T-helper 1 cell treated with Interleukin-12 subunit alpha and Interleukin-12 subunit beta and Interleukin-4 antibody, amounts not matched to agents 30 μg/mL and 1 μg/mL, for 36 hours (primary cell): ENCODE results near the gene GPT2.

Source experiments
- H3K27ac Mint-ChIP-seq: one replicate; pipeline ENCODE4 v1.8.0; 2021; ENCODE audit warnings: mild to moderate bottlenecking, mixed read lengths
- H3K27me3 Mint-ChIP-seq: one replicate; pipeline ENCODE4 v1.8.0; 2021; ENCODE audit warnings: low read depth, mixed read lengths
- H3K36me3 Mint-ChIP-seq: one replicate; pipeline ENCODE4 v1.8.0; 2021; ENCODE audit warnings: low read depth, mixed read lengths
- H3K4me1 Mint-ChIP-seq: one replicate; pipeline ENCODE4 v1.8.0; 2021; ENCODE audit warnings: low read depth, mixed read lengths
- H3K4me3 Mint-ChIP-seq: one replicate; pipeline ENCODE4 v1.8.0; 2021; ENCODE audit warnings: mild to moderate bottlenecking, moderate library complexity, mixed read lengths
- H3K9me3 Mint-ChIP-seq: one replicate; pipeline ENCODE4 v1.8.0; 2021; ENCODE audit warnings: mixed read lengths

The GPT2 gene

DNA sequence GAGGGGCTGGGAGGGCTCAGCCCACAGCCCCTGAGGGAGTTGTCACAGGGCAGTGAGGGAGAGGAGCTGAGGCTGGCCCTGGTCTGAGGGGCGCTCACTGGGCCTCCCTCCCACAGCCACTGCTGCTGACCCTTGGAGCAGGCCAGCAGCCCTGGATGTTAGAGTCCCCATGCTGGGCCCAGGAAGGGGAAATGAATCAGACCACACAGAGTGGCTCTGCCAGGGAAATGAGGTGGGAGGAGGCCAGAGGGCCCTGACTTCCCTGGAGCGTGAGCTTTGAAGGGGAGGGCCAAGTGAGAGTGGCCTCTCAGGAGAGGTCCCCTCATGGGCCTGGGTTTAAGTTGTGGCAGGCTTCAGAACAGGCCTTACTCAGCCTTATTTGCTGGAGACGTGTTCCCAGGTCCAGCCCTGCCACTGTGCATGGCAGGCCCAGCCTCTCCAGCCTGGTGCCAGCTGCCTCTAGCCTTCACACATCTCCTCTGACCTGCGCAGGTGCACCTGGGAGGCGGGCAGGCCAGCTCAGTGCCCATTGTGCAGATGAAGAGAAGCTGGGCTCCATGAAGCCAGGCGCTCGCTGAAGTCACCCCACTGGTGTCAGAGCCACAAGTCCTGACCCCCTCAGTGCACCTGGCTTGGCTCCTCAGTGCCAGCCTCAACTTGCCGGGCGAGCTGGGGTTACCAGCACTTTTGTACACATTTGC is 15.4 kb downstream of the GPT2 start:
- H3K27ac Mint-ChIP-seq: no peak overlapping the region
- no peaks in the 10 kb centered on the region for H3K27me3 Mint-ChIP-seq
- no peaks in the 10 kb centered on the region for H3K4me1 Mint-ChIP-seq
- H3K4me3 Mint-ChIP-seq: no peak overlapping the region
- no peaks in the 10 kb centered on the region for H3K9me3 Mint-ChIP-seq
- no peaks in the 10 kb centered on the region for H3K36me3 Mint-ChIP-seq

DNA sequence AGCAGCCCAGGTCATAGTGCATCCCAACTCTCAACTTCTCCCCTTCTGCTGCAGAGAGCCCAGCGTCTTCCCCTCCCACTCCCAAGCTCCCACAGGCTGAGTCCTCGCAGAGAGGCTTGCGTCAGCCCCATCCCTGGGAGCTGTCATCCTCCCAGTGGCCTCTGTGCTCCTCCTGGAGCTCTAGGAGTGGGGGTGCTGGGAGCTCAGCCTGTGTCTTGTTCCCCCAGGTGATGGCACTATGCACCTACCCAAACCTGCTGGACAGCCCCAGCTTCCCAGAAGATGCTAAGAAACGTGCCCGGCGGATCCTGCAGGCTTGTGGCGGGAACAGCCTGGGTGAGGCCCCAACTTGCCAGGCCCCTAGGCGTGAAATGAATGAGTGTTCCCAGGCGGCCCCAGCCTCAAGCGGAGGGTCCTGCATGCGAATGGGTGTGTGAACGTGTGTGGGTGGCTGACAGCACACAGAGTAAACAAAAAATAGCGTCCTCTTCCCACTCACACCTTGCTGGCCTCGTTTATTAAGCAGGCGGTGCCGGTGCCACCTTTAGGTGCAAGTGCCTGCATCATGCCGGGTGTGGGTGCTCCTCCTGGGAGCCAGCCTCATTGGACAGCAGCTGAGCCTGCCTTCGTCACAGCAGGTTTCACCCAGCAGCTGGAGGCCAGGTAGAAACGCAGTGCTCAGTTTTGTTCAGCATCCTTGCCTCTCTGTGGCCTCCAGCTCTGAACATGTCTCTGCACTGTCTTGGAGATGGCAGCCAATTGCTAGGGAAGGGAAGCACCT is 16.5 kb downstream of the GPT2 start:
- H3K27ac Mint-ChIP-seq: no peak overlapping the region
- no peaks in the 10 kb centered on the region for H3K4me1 Mint-ChIP-seq
- no peak overlapping the region for H3K4me3 Mint-ChIP-seq
- no peaks in the 10 kb centered on the region for H3K9me3 Mint-ChIP-seq
- H3K36me3 Mint-ChIP-seq: no peaks in the 10 kb centered on the region
- no peaks in the 10 kb centered on the region for H3K27me3 Mint-ChIP-seq

DNA sequence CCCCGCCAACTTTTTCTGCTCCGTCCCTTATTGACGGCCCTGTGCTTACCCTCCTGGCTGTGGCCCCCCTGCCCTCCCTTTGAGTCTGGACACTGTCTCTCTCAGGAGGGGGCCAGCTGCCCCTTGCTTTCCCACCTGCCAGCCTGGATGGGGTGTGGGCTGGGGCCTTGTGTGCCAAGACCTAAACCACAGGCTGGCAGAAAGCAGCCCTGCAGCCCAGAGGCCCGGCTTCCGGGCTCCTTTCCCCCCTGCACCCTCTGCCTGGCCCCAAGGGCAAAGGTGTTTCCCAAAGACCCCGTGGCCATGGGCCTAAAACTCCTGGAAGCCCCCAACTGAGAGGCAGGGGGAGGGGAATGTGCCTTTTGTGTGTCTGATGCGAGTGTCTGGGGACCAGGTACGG is 17.5 kb downstream of the GPT2 start:
- H3K36me3 Mint-ChIP-seq: no peaks in the 10 kb centered on the region
- H3K27ac Mint-ChIP-seq: no peak overlapping the region
- H3K27me3 Mint-ChIP-seq: no peaks in the 10 kb centered on the region
- H3K9me3 Mint-ChIP-seq: no peaks in the 10 kb centered on the region
- no peaks in the 10 kb centered on the region for H3K4me1 Mint-ChIP-seq
- no peak overlapping the region for H3K4me3 Mint-ChIP-seq

DNA sequence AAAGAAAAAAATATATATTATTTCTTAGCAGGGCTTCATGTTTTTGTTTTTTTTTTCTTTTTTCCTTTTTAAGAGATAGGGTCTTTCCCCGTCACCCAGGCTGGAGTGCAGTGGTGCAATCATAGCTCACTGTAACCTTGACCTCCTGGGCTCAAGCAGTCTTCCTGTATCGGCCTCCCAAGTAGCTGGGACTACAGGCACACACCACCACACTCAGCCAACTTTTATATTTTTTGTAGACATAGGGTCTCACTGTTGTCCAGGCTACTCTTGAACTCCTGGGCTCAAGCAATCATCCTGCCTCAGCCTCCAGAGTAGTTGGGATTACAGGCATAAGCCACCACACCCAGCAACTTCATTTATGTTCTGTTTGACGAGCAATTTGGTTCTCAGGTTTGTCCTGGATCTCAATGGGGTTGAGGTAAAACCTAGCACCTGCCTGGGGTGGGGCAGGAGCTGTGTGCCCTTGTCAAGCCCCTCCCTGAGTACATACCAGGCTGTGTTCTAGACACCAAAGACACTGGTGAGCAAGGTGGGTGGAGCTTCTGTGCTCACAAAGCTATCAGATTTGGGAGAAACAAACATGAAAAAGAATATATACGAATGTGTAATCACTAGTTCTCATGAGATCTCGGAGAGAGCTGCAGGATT is 19.2 kb downstream of the GPT2 start:
- Mint-ChIP-seq H3K4me1 (peaks cover 5% of the 10 kb centered on the region), H3K4me3 (no peak overlapping the region), H3K27ac (no peak overlapping the region), H3K27me3 (no peaks in the 10 kb centered on the region), H3K9me3 (no peaks in the 10 kb centered on the region), H3K36me3 (no peaks in the 10 kb centered on the region)

DNA sequence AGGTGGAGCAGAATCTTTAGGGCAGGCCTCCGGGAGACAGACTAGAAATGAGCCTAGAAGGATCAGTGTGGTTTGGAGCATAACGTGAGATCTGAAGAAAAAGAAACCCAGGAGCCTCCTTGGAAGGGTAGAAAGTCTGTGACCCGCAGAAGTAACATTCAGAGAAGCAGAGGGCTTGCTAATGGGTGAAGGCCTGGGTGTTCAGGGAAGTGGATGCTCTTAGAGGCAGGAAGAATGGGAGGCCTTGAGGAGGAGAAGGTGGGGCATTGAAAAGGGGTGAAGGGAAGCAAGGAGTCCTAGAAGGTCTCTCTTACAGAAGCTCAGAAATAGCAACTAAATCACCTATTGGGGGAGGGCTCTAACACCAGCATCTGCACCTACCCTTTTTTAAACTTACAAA is 20.3 kb downstream of the GPT2 start:
- Mint-ChIP-seq H3K27me3 (no peaks in the 10 kb centered on the region), H3K27ac (no peak overlapping the region), H3K9me3 (no peaks in the 10 kb centered on the region), H3K4me3 (no peak overlapping the region), H3K36me3 (no peaks in the 10 kb centered on the region), H3K4me1 (peaks cover 12% of the 10 kb centered on the region)

DNA sequence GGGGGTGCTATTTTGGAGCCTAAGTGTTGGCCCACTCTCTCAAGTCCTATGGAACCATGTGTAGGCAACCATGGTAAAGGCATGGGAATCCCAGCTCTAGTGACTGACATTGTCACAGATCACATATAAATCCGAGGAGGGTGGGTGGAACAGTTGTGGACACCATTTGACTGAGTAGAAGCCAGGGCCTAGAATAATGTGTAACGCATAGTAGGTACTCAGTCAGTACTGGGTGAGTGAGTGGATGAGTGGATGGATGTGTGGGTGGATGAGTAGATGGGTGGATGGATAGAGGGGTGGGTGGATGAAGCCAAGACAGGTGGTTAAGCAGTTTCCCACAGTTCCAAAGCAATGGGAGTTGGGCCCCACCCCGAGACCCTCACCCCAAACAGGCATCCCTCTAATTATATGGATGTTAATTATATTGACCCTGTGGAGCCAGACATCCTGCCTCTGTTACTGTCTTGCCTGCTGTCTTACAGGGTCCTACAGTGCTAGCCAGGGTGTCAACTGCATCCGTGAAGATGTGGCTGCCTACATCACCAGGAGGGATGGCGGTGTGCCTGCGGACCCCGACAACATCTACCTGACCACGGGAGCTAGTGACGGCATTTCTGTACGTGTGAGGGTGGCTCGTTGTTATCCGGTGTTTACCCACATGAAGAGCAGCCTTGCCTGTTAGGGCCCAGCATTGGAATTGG is 22.3 kb downstream of the GPT2 start:
- Mint-ChIP-seq H3K27ac (no peak overlapping the region), H3K36me3 (peaks cover 2% of the 10 kb centered on the region), H3K27me3 (no peaks in the 10 kb centered on the region), H3K4me1 (peaks cover 20% of the 10 kb centered on the region), H3K9me3 (no peaks in the 10 kb centered on the region), H3K4me3 (no peak overlapping the region)

DNA sequence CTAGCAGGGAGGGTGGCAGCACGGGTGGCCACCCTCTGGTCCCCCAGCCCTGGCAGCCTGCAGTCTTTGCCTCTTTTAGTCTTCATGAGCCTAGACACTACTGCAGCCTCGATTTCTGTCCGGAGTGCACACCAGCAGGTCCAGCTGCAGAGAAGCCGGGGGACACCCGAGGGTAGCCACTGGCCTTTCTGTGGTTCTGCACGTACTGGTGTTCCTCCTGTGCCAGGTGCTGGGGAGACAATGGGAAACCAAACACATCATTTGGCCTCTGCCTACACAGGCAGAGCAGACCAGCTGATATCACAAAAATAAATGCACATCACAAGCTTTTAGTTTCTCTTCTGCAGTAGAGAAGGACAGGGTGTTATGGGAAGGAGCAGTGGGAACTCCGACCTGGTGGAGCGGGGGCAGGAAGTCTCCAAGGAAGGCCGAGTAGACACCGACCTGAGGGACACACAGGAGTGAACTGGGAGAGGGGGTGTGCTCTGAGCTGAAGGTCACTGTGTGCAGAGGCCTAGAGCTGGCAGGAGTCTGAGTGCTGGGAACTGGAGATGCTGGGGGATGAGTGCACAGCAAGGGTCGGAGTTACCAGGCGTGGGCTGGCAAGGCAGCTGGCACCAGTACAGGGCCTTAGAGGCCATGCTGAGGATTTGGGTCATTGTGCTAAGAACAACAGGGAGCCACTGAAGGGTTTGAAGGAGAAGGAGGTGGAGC is 23.1 kb downstream of the GPT2 start:
- peaks cover 20% of the 10 kb centered on the region for H3K4me1 Mint-ChIP-seq
- peak overlapping the region; percentile 50 for H3K27ac Mint-ChIP-seq
- peaks cover 2% of the 10 kb centered on the region for H3K36me3 Mint-ChIP-seq
- no peak overlapping the region for H3K4me3 Mint-ChIP-seq
- no peaks in the 10 kb centered on the region for H3K9me3 Mint-ChIP-seq
- H3K27me3 Mint-ChIP-seq: no peaks in the 10 kb centered on the region

DNA sequence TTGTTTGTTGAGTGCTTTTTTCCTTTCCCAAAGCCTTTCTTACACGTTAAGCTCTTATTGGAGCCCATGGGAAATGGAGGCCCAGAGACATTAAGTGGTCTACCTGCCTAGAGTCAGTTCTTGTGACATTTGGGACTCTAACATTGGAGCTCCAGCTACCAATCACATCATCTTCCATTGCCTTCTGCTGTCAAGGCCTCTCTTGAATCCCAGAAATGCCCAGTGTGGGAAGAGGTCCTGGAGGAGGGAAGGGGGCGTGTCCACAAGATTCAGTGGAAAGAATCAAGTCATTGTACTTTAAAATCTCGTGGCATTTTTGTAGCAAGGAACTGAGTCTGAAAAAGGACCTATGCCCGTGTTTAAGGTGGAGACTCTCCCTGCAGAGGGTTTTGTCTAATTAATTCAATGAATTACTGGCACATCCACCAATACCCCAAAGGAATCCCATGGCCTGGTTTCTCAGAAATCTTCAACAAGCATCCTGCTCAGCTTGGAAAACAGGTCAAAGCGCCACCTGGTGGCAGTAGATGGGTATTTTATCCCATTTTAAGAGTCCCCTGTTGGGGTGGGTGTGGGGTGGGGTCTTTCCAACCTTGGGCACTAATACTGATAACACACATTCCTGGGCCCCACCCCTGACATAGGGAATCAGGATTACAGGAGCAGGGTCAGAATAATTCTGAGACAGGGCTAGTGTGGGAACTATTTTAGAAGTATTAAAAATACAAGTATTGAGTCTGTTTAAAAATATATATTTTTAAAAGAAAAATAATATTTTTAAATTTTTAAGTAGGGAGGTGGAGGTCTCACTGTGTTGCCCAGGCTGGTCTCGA is 24.6 kb downstream of the GPT2 start:
- peaks cover 20% of the 10 kb centered on the region for H3K4me1 Mint-ChIP-seq
- peak overlapping the region; percentile 20 for H3K27ac Mint-ChIP-seq
- no peaks in the 10 kb centered on the region for H3K27me3 Mint-ChIP-seq
- no peak overlapping the region for H3K4me3 Mint-ChIP-seq
- H3K9me3 Mint-ChIP-seq: no peaks in the 10 kb centered on the region
- H3K36me3 Mint-ChIP-seq: peaks cover 2% of the 10 kb centered on the region

DNA sequence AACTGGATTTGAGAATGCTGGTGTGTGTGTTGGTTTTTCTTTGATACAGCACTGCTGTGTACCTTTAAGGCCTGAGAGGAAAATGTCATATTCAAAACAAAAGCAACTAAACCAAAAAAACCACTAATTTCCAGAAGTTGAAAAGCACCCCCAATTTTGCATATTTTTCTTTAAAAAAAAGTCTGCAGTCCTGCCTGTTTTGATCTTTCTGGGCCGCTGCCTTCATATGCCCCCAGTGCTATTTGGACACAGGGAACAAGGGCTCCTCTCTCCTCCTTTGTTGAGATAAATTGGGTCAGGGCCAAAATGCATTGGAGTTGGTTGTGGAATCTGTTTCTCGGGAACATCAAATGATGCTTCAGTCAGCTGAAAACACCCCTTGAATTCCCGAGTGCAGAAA is 26.9 kb downstream of the GPT2 start:
- peaks cover 20% of the 10 kb centered on the region for H3K4me1 Mint-ChIP-seq
- H3K27ac Mint-ChIP-seq: peak overlapping the region; percentile 63
- no peaks in the 10 kb centered on the region for H3K27me3 Mint-ChIP-seq
- H3K9me3 Mint-ChIP-seq: no peaks in the 10 kb centered on the region
- H3K36me3 Mint-ChIP-seq: peaks cover 7% of the 10 kb centered on the region
- peak overlapping the region; percentile 19 for H3K4me3 Mint-ChIP-seq

DNA sequence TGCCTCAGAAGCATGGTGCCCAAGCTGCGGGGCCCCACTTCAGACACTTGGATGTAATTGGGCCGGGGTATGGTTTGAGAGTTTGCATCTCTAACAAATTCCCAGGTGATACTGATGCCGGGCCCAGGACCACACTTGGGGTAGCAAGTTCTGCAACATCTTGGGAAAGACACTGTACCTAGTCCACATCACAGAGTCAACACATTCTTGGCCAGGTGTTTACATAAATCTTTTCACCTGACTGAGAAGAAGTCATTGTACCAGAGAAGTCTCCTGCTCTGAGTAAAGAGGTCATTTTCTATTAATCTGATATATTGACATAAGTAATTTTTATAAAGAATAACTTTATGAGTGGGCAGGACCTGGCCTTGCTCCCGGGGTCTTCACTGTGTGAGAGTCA is 27.5 kb downstream of the GPT2 start:
- no peak overlapping the region for H3K4me3 Mint-ChIP-seq
- no peak overlapping the region for H3K27ac Mint-ChIP-seq
- H3K36me3 Mint-ChIP-seq: peaks cover 7% of the 10 kb centered on the region
- H3K9me3 Mint-ChIP-seq: no peaks in the 10 kb centered on the region
- peaks cover 20% of the 10 kb centered on the region for H3K4me1 Mint-ChIP-seq
- H3K27me3 Mint-ChIP-seq: no peaks in the 10 kb centered on the region

DNA sequence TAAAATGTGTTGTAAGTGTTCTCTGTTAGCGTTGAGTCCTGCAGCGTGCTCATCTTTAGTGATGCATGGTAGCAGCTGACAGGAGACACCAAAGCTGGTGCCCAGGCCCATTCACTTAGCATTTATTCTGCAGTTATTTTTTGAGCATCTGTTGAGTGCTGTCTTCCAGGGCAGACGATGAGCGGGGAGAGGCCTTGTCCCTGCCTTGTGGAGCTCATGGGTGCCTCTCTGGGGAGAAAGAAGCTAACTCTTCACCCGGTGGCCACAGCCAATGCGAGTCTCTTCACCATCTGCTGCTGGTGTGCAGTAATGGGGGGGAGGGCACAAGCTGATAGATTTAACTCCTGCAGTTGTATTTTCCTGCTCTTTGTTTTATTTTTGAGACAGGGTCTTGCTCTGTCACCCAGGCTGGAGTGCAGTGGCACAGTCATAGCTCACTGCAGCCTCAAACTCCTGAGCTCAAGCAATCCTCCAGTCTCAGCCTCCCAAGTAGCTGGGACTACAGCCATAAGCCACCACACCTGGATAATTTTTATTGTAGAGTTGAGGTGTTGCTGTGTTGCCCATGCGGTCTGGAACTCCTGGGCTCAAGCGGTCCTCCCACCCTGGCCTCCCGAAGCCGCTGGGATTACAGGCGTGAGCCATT is 30.5 kb downstream of the GPT2 start:
- Mint-ChIP-seq H3K4me1 (peaks cover 10% of the 10 kb centered on the region), H3K9me3 (no peaks in the 10 kb centered on the region), H3K27me3 (no peaks in the 10 kb centered on the region), H3K27ac (no peak overlapping the region), H3K4me3 (no peak overlapping the region), H3K36me3 (peaks cover 8% of the 10 kb centered on the region)

DNA sequence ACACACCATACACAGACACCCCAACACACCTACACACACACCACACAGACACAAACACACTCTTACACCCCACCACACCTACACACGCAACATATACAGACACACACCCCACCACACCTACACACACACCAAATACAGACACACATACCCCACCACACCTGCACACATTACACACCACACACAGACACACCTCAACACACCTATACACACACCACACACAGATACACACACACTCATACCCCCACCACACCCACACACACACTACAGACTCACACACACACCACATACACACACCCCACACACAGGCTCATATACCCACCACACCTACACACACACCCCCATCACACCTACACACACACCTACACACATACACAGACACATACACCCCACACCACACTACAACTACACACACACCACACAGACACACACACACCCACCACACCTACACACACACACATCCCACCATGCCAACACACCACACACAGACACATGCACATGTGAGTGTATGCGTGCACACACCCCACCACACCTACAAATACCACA is 31.4 kb downstream of the GPT2 start:
- H3K27ac Mint-ChIP-seq: no peak overlapping the region
- no peak overlapping the region for H3K4me3 Mint-ChIP-seq
- peaks cover 9% of the 10 kb centered on the region for H3K36me3 Mint-ChIP-seq
- peaks cover 10% of the 10 kb centered on the region for H3K4me1 Mint-ChIP-seq
- no peaks in the 10 kb centered on the region for H3K27me3 Mint-ChIP-seq
- H3K9me3 Mint-ChIP-seq: no peaks in the 10 kb centered on the region

DNA sequence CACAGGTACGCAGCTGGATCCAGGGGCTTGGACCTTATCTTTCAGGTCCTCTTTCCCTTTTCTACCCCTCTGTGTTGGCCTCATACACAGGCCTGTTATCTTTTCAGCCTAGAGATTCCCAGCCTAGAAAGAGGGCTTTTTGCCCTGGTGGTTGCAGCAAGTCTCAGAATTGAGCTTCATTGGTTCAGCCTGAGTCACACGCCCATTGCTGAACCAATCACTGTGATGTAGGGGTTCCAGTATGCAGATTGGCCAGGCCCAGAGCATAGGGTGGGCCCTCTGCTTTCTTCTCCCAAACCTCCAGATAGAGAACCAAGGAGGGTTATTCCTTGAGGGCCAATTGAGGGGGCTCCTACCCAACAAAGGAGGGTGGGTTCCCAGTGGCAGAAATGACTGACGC is 32.8 kb downstream of the GPT2 start:
- Mint-ChIP-seq H3K27me3 (no peaks in the 10 kb centered on the region), H3K4me3 (no peak overlapping the region), H3K9me3 (no peaks in the 10 kb centered on the region), H3K4me1 (peaks cover 2% of the 10 kb centered on the region), H3K27ac (no peak overlapping the region), H3K36me3 (peaks cover 7% of the 10 kb centered on the region)
